ENCODE measurements around the gene HNRNPA3. TPM values are rescaled to one million over a fixed set of nuclear protein-coding genes. Genes with fewer than 3 reads are reported as not detected.
A peak's percentile ranks its signal among the peaks of the same experiment; 100 is the strongest.

HNRNPA3 gene
- total RNA-seq, 1 donor from 2014 or later: 184 TPM

- no peaks in the 10 kb centered on the region for H3K4me1 Mint-ChIP-seq (ENCODE audit: low read depth, unreplicated experiment)
- H3K9ac ChIP-seq (ENCODE audit: low read length): no peak overlapping the region
- no peak for TF ChIP-seq CTCF (IDR thresholded peaks at IDR 0.05; ENCODE audit: insufficient read depth, low read depth, low read length)
- no peak for TF ChIP-seq EZH2 (IDR thresholded peaks at IDR 0.05; ENCODE audit: insufficient read depth, low read length)
- no peaks in the 10 kb centered on the region for H3K27me3 ChIP-seq (ENCODE audit: insufficient read depth, low read length)
- no peak overlapping the region for H3K4me3 ChIP-seq (ENCODE audit: insufficient read depth, low read depth, low read length)
- H3K4me3 Mint-ChIP-seq (ENCODE audit: unreplicated experiment): no peak overlapping the region
- H3K27me3 Mint-ChIP-seq (ENCODE audit: low read depth, unreplicated experiment): no peaks in the 10 kb centered on the region
- no peak overlapping the region for H2AFZ ChIP-seq (ENCODE audit: low read depth, low read length)
- no peaks in the 10 kb centered on the region for H3K9me3 ChIP-seq (ENCODE audit: insufficient read depth, low read depth, low read length)
- H3K4me1 ChIP-seq (ENCODE audit: insufficient read depth, low read length): no peaks in the 10 kb centered on the region
- H3K27ac Mint-ChIP-seq (ENCODE audit: unreplicated experiment): no peak overlapping the region
- DNase-seq (ENCODE audit: low read depth) (no peak), FAIRE-seq (no peak)
- no peak overlapping the region for H3K4me2 ChIP-seq (ENCODE audit: low read length)
- no peaks in the 10 kb centered on the region for H3K79me2 ChIP-seq (ENCODE audit: insufficient read depth, low read length)
- no peaks in the 10 kb centered on the region for H4K20me1 ChIP-seq (ENCODE audit: insufficient read depth, low read length)
- no peaks in the 10 kb centered on the region for H3K36me3 ChIP-seq (ENCODE audit: insufficient read depth, low read length)
- no peak overlapping the region for H3K27ac ChIP-seq (ENCODE audit: low read depth, low read length)
- H3K36me3 Mint-ChIP-seq (ENCODE audit: low read depth, unreplicated experiment): no peaks in the 10 kb centered on the region
- no peaks in the 10 kb centered on the region for H3K9me3 Mint-ChIP-seq (ENCODE audit: unreplicated experiment)
These were observed 8.2 kb upstream of the HNRNPA3 start for GRCh38 chr2:177204417-177204816.

- Histone ChIP-seq H3K9ac (ENCODE audit: low read length) (no peak overlapping the region), H3K9me3 (ENCODE audit: insufficient read depth, low read depth, low read length) (no peaks in the 10 kb centered on the region), H2AFZ (ENCODE audit: low read depth, low read length) (no peak overlapping the region), H3K4me2 (ENCODE audit: low read length) (no peak overlapping the region), H4K20me1 (ENCODE audit: insufficient read depth, low read length) (no peaks in the 10 kb centered on the region), H3K4me3 (ENCODE audit: insufficient read depth, low read depth, low read length) (no peak overlapping the region), H3K4me1 (ENCODE audit: insufficient read depth, low read length) (peaks cover 14% of the 10 kb centered on the region), H3K27ac (ENCODE audit: low read depth, low read length) (no peak overlapping the region), H3K27me3 (ENCODE audit: insufficient read depth, low read length) (no peaks in the 10 kb centered on the region), H3K79me2 (ENCODE audit: insufficient read depth, low read length) (peaks cover 16% of the 10 kb centered on the region), H3K36me3 (ENCODE audit: insufficient read depth, low read length) (no peaks in the 10 kb centered on the region)
- TF ChIP-seq EZH2 (IDR thresholded peaks at IDR 0.05; ENCODE audit: insufficient read depth, low read length) (no peak), CTCF (IDR thresholded peaks at IDR 0.05; ENCODE audit: insufficient read depth, low read depth, low read length) (no peak)
- Mint-ChIP-seq H3K27ac (ENCODE audit: unreplicated experiment) (no peak overlapping the region), H3K4me3 (ENCODE audit: unreplicated experiment) (no peak overlapping the region), H3K36me3 (ENCODE audit: low read depth, unreplicated experiment) (no peaks in the 10 kb centered on the region), H3K27me3 (ENCODE audit: low read depth, unreplicated experiment) (no peaks in the 10 kb centered on the region), H3K4me1 (ENCODE audit: low read depth, unreplicated experiment) (peaks cover 5% of the 10 kb centered on the region), H3K9me3 (ENCODE audit: unreplicated experiment) (no peaks in the 10 kb centered on the region)
- no peak for DNase-seq (ENCODE audit: low read depth)
- FAIRE-seq: no peak
These were observed 5.5 kb upstream of the HNRNPA3 start for GRCh38 chr2:177207101-177207500.

GRCh38 chr2:177211169-177211568 lies 1.4 kb upstream of the HNRNPA3 start:
- peak overlapping the region; percentile 93 for H3K4me3 Mint-ChIP-seq (ENCODE audit: unreplicated experiment)
- peak overlapping the region; percentile 100 for H3K27ac Mint-ChIP-seq (ENCODE audit: unreplicated experiment)
- H3K36me3 Mint-ChIP-seq (ENCODE audit: low read depth, unreplicated experiment): peaks cover 3% of the 10 kb centered on the region
- H3K36me3 ChIP-seq (ENCODE audit: insufficient read depth, low read length): peaks cover 7% of the 10 kb centered on the region
- H3K79me2 ChIP-seq (ENCODE audit: insufficient read depth, low read length): peaks cover 50% of the 10 kb centered on the region
- H3K9me3 Mint-ChIP-seq (ENCODE audit: unreplicated experiment): no peaks in the 10 kb centered on the region
- H4K20me1 ChIP-seq (ENCODE audit: insufficient read depth, low read length): peaks cover 29% of the 10 kb centered on the region
- H3K27me3 Mint-ChIP-seq (ENCODE audit: low read depth, unreplicated experiment): no peaks in the 10 kb centered on the region
- peak overlapping the region; percentile 74 for H3K4me3 ChIP-seq (ENCODE audit: insufficient read depth, low read depth, low read length)
- H3K4me2 ChIP-seq (ENCODE audit: low read length): peak overlapping the region; percentile 95
- peak overlapping the region; percentile 98 for H3K27ac ChIP-seq (ENCODE audit: low read depth, low read length)
- peaks cover 21% of the 10 kb centered on the region for H3K4me1 ChIP-seq (ENCODE audit: insufficient read depth, low read length)
- no peaks in the 10 kb centered on the region for H3K9me3 ChIP-seq (ENCODE audit: insufficient read depth, low read depth, low read length)
- H3K4me1 Mint-ChIP-seq (ENCODE audit: low read depth, unreplicated experiment): peaks cover 17% of the 10 kb centered on the region
- TF ChIP-seq EZH2 (IDR thresholded peaks at IDR 0.05; ENCODE audit: insufficient read depth, low read length): no peak
- TF ChIP-seq CTCF (IDR thresholded peaks at IDR 0.05; ENCODE audit: insufficient read depth, low read depth, low read length): no peak
- DNase-seq (ENCODE audit: low read depth): no peak
- H2AFZ ChIP-seq (ENCODE audit: low read depth, low read length): no peak overlapping the region
- H3K9ac ChIP-seq (ENCODE audit: low read length): peak overlapping the region; percentile 98
- FAIRE-seq: no peak
- H3K27me3 ChIP-seq (ENCODE audit: insufficient read depth, low read length): no peaks in the 10 kb centered on the region
